Measurements from ENCODE around the gene SCUBE1. TPM values are rescaled to one million over a fixed set of nuclear protein-coding genes. Genes with fewer than 3 reads are reported as not detected.

SCUBE1 gene
- total RNA-seq, 1 experiment from 2014 or later: 0.54 TPM

DNA sequence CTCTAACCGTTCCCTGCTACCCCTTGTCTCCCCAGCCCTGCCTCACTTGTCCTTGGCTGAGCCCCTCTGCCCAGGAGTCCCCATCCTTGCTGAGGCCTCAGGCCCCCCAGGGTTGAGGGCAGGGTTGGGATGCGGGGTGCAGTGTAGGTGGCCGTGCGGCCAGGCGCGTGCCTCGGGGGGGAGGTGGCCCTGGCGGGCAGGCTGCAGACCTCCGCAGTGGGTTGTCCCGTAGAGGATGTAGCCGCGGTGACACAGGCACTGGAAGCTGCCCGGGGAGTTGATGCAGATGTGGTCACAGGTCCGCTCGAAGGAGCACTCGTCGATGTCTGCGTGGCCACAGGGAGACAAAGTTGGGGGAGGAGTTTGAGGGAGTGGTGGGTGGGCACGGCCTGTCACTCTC lies 114.3 kb downstream of the SCUBE1 start:
- H3K36me3 Mint-ChIP-seq (ENCODE audit: insufficient read depth, unreplicated experiment): peaks cover 4% of the 10 kb centered on the region
- no peak for DNase-seq
- peaks cover 70% of the 10 kb centered on the region for H3K27me3 Mint-ChIP-seq (ENCODE audit: unreplicated experiment)
- peaks cover 18% of the 10 kb centered on the region for H3K4me1 Mint-ChIP-seq (ENCODE audit: low read depth, unreplicated experiment)
- no peak overlapping the region for H3K27ac Mint-ChIP-seq (ENCODE audit: unreplicated experiment)
- no peaks in the 10 kb centered on the region for H3K9me3 Mint-ChIP-seq (ENCODE audit: low read depth, unreplicated experiment)
- intact Hi-C loops (cut with micrococcal nuclease; ENCODE audit: unreplicated experiment): no loop called here
- BruUV-seq (replicated peaks): no TSS peak
- CTCF ChIA-PET: interaction anchor here (1.2 to 2.2 kb wide), 4 partner anchors 24 to 123 kb away, joined by 4 to 9 read pairs (median 6); no protein-coding TSS in a partner anchor
- H3K4me3 Mint-ChIP-seq (ENCODE audit: low read depth, unreplicated experiment): no peak overlapping the region
- TF ChIP-seq CTCF (IDR thresholded peaks at IDR 0.05; ENCODE audit: unreplicated experiment): no peak

GRCh38 chr22:43228330-43228729 lies 114.8 kb downstream of the SCUBE1 start:
- Mint-ChIP-seq H3K27ac (ENCODE audit: unreplicated experiment) (no peak overlapping the region), H3K9me3 (ENCODE audit: low read depth, unreplicated experiment) (no peaks in the 10 kb centered on the region), H3K27me3 (ENCODE audit: unreplicated experiment) (peaks cover 70% of the 10 kb centered on the region), H3K4me3 (ENCODE audit: low read depth, unreplicated experiment) (no peak overlapping the region), H3K36me3 (ENCODE audit: insufficient read depth, unreplicated experiment) (peaks cover 4% of the 10 kb centered on the region), H3K4me1 (ENCODE audit: low read depth, unreplicated experiment) (peaks cover 18% of the 10 kb centered on the region)
- CTCF ChIA-PET: interaction anchor here (0.7 to 2.2 kb wide), 5 partner anchors 25 to 123 kb away, joined by 3 to 9 read pairs (median 5); no protein-coding TSS in a partner anchor
- BruUV-seq (replicated peaks): no TSS peak
- peak; percentile 43 for TF ChIP-seq CTCF (IDR thresholded peaks at IDR 0.05; ENCODE audit: unreplicated experiment)
- DNase-seq: peak; percentile 64
- intact Hi-C loops (cut with micrococcal nuclease; ENCODE audit: unreplicated experiment): no loop called here

GRCh38 chr22:43227239-43227630 lies 115.9 kb downstream of the SCUBE1 start:
- intact Hi-C loops (cut with micrococcal nuclease; ENCODE audit: unreplicated experiment): no loop called here
- CTCF ChIA-PET: interaction anchor here (1.7 to 2.2 kb wide), 2 partner anchors 40 to 125 kb away, joined by 5 to 9 read pairs; no protein-coding TSS in a partner anchor
- no peak for DNase-seq
- Mint-ChIP-seq H3K36me3 (ENCODE audit: insufficient read depth, unreplicated experiment) (peaks cover 4% of the 10 kb centered on the region), H3K4me1 (ENCODE audit: low read depth, unreplicated experiment) (peaks cover 18% of the 10 kb centered on the region), H3K4me3 (ENCODE audit: low read depth, unreplicated experiment) (no peak overlapping the region), H3K27ac (ENCODE audit: unreplicated experiment) (no peak overlapping the region), H3K27me3 (ENCODE audit: unreplicated experiment) (peaks cover 63% of the 10 kb centered on the region), H3K9me3 (ENCODE audit: low read depth, unreplicated experiment) (no peaks in the 10 kb centered on the region)
- no TSS peak for BruUV-seq (replicated peaks)
- TF ChIP-seq CTCF (IDR thresholded peaks at IDR 0.05; ENCODE audit: unreplicated experiment): no peak

DNA sequence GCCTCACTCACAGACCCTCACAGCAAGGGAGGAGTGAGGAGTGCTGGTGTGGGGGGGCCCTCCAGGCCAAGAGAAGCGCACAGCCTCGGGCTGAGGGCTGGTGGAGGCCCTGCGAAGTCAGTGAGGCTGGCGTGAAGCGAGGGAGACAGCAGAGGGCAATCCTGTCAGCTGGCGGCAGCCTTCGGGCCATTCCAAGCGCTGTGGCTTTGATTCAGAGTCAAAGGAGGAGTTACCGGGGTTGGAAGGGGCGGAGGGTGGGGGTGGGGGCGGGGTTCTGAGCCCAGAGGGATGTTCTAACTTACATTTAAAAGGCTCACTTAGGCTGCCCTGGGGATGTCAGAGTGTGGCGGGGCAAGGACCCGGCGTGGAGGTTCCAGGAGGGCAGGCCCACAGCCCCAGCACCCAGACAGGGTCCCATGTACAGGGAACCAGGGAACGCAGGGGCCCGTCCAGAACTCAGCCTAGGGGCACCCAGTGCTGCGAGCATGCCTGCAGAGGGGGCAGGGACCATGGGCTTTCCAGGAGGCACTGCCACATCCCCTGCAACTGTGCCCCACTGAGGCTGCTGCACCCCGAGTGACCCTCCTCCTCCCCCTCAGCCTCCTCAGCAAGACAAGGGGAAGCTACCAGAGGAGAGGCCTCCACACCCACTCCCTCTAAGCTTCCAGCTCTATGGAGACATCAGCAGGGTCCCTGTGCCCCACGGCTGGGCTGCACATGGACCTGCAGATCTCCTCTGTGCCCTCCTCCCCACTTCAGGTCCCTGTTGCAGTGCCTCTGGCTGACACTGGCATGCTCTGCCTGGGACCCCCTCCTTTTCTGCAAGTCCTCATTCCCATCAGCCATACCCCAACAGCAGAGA lies 116.6 kb downstream of the SCUBE1 start:
- no peak overlapping the region for H3K27ac Mint-ChIP-seq (ENCODE audit: unreplicated experiment)
- no TSS peak for BruUV-seq (replicated peaks)
- CTCF ChIA-PET: interaction anchor here (2.2 kb wide), 1 partner anchor 39 kb away, joined by 9 read pairs; no protein-coding TSS in a partner anchor

More for the DNA sequence above, 116.6 kb downstream of the SCUBE1 start:
- no peak for TF ChIP-seq CTCF (IDR thresholded peaks at IDR 0.05; ENCODE audit: unreplicated experiment)
- peaks cover 18% of the 10 kb centered on the region for H3K4me1 Mint-ChIP-seq (ENCODE audit: low read depth, unreplicated experiment)
- H3K36me3 Mint-ChIP-seq (ENCODE audit: insufficient read depth, unreplicated experiment): peaks cover 4% of the 10 kb centered on the region
- H3K4me3 Mint-ChIP-seq (ENCODE audit: low read depth, unreplicated experiment): no peak overlapping the region
- DNase-seq: no peak
- intact Hi-C loops (cut with micrococcal nuclease; ENCODE audit: unreplicated experiment): no loop called here
- no peaks in the 10 kb centered on the region for H3K9me3 Mint-ChIP-seq (ENCODE audit: low read depth, unreplicated experiment)
- peaks cover 61% of the 10 kb centered on the region for H3K27me3 Mint-ChIP-seq (ENCODE audit: unreplicated experiment)
